ENCODE data around the gene HES5.
A peak's percentile ranks its signal among the peaks of the same experiment; 100 is the strongest.

DNA sequence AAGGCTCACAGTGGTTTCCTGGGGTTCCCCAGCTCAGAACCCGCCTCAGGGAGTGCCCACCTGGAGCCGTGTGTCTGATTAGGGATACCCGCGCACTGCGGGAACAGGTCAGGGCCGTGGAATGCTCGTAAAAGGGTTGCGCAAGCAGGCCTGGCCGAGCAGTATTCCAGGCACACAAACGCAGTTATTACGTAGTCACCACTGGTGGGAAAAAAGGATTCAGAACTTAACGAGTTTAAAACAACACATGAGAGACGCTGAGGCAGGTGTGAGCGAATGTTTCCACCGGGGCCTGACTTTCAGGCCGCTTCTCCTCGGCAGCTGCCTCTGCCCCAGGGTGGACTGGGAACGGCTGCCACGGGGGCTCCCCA, 35.8 kb downstream of the HES5 start:
- TF ChIP-seq EZH2phosphoT487 (IDR thresholded peaks at IDR 0.05; ENCODE audit: borderline replicate concordance, low read length) = peak; percentile 66; the same call in 1 of the 2 replicates
- TF ChIP-seq, protein P1, sequence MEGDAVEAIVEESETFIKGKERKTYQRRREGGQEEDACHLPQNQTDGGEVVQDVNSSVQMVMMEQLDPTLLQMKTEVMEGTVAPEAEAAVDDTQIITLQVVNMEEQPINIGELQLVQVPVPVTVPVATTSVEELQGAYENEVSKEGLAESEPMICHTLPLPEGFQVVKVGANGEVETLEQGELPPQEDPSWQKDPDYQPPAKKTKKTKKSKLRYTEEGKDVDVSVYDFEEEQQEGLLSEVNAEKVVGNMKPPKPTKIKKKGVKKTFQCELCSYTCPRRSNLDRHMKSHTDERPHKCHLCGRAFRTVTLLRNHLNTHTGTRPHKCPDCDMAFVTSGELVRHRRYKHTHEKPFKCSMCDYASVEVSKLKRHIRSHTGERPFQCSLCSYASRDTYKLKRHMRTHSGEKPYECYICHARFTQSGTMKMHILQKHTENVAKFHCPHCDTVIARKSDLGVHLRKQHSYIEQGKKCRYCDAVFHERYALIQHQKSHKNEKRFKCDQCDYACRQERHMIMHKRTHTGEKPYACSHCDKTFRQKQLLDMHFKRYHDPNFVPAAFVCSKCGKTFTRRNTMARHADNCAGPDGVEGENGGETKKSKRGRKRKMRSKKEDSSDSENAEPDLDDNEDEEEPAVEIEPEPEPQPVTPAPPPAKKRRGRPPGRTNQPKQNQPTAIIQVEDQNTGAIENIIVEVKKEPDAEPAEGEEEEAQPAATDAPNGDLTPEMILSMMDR (conservative IDR thresholded peaks at IDR 0.05; ENCODE audit: low read depth, low read length) = no peak
